ENCODE data around the gene OR5K2.

The OR5K2 gene

DNA sequence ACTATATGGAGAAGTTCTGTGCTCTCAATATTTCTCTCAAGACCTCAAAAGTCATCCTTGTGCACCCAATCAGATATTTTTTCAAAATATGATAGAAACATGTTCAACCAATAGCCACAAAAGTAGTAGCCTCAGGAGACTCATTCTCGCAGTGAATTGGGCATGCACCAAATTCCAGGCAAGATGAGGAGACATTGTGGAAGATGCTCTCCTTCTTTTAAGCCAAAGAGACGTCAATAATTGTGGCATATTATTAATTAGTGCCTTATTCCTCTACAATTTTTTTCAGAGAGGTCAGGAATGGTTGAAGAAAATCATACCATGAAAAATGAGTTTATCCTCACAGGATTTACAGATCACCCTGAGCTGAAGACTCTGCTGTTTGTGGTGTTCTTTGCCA lies at the start of gene OR5K2:
TSS of gene OR5K2 (plus strand) at position 301 of the 400 bp plus-strand sequence. CDS start at position 301, 0 bp downstream.
- no peak for DNase-seq

DNA sequence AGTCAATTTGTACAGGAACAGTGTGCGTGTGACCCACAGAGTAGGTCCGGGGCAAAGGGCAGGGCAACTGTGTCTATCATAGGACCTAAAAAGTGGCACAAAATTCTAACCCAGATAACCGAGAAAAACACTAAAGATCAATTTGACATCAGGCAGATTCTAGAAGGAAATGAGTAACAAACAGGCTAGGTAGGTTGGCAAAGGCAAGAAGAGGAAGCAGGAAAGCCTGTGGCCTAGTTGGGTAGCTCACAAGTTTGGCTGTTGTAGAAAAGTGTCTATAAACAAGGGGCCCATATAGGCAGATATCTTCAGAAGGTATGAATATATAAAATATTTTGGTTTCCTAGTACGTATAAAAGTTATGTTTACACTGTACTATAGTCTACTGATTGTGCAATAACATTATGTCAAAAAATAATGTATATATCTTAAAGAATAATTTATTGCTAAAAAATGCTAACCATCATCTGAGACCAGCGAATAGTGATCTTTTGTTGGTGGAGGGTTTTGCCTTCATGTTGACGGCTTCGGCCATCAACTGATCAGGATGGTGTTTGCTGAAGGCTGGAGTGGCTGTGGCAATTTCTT lies 47.8 kb upstream of the OR5K2 start:
- DNase-seq = no peak

GRCh38 chr3:98450372-98450771 lies 47.1 kb upstream of the OR5K2 start:
- DNase-seq = no peak

GRCh38 chr3:98453827-98454226 lies 43.7 kb upstream of the OR5K2 start:
- no peak for DNase-seq

- no peak for DNase-seq
Observed at GRCh38 chr3:98454929-98455328, 42.6 kb upstream of the OR5K2 start.

DNA sequence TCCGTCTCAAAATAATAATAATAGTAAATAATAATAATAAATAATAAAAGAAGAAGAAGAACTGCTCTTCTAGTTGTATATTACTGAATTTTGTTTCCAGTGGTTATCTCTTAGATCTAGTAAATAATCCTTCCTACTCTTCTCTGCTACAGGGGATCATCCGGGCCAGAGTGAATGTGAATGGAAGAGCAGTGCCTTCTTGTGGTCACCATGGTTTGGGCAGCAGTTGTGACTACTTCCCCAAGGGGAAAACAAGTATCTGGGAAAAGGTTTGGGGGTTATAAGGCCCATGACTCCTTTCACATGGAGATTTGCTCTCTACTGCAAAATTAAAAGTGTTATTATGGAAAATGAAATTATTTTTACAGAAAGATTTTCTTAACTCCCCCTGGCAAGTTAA lies 39.9 kb upstream of the OR5K2 start:
- DNase-seq = no peak

DNA sequence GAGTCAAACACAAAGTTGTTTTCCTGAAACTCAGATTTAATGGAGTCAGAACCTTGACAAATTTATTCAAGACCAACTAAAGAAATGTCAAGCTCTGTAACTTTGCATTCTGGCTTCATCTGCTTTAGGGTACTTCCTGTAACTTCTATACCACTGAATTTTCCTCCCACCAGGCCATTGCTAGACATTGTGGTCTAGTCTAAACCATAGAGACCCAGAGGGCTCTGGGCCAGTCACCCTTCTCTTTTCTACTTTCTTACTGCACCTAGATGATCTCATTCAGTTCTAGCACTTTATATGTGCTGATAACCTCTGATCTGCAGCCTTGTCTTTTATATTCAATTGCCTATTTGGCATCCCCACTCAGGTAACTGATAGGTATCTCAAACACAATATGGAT lies 37.3 kb upstream of the OR5K2 start:
- no peak for DNase-seq

DNA sequence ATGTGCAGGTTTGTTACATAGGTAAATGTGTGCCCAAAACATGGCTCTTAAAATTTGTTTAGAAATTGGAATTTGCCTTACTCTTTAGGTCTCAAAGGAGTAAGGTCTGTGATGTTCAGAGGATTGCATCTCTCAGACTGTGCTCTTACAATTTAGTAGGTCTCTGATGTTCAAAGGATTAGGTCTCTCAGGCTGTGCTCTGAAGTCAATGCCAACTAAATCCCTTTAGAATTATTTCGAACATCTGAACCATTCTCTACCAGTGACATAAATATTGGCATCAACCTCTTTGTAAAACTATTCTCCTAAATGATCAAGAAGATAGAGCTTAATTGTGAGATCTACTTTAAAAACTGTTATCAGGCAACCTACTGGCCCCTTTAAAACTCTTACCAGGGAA lies 34.6 kb upstream of the OR5K2 start, which contains the start of gene OR5K1:
TSS of gene OR5K1 (plus strand) at position 301 of the 400 bp plus-strand sequence. CDS start 6,376 bp downstream, outside the sequence.
- DNase-seq = no peak

GRCh38 chr3:98482717-98483482 lies 14.6 kb upstream of the OR5K2 start:
- no peak for DNase-seq

DNA sequence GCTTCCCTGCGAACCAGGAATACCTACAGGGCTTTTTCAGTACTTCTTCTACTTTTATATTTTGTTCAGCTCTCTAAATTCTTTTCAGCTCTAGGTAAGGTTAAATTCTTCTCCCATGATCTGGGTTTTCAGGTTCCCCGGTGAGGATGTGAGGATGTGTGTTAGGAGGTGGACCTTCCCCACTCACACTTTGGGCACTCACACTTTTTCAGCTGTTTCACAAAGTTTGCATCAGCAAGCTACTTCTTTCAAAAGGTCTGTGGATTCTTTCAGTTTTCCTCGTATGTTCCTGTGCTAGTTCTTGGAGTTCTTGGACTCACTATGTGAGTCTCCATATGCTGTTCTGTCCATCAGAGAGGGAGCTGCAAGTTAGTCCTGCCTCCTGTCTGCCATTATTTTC lies 13.9 kb upstream of the OR5K2 start:
- no peak for DNase-seq

DNA sequence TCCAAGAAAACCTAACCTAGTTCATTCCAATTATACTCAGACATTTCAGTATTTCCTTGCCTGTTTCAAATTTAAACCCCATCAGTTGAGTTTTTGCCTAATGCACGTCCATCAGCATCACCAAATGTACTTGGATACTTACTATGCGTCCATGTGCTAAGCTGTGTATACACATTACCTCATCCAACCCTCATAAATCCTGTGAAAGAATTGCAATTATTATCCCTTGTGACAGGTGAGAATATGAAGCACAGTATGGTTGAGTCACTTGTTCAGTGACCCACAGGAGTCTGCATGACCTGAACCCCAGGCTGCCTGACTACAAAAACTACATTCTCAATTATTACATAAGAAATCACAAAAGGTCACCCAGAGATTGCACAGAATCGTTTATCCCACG lies 2.5 kb downstream of the OR5K2 start:
- no peak for DNase-seq

- no peak for DNase-seq
Observed at GRCh38 chr3:98501270-98501669, 3.8 kb downstream of the OR5K2 start.

DNA sequence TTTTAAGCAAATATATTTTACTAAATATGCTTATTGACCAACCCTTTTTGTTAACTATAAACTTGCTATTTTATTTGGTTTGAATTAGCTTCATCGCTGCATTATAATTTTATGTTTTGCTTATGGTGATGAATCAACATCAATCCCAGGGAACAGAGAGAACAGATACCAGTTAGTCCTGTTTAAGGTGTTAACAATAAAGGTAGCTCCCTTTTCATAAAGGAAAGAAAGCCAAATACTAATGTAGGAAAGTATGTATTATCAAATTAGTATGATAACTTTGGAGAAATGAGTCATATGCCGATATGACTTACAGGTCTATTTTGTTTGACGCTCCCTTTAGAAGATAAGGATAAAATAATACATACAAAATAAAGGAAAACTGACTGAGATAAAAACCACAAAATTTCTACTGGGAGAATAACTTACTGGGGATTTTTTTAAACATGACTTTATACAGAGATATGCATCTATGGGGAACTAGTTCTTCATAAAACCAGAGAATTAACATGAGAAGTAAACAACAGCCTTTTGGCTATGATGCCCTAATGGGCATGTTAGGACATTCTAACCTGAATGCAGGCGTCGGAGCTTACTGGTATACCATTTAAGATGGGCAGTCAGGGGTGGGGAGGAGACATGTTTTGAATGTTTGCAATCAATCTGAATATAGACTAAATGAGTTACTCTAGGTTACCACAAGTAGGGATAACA lies 4.5 kb downstream of the OR5K2 start:
- DNase-seq = no peak

- no peak for DNase-seq
Observed at GRCh38 chr3:98504539-98504938, 7.1 kb downstream of the OR5K2 start.

- no peak for DNase-seq
Observed at GRCh38 chr3:98508582-98508981, 11.1 kb downstream of the OR5K2 start.

DNA sequence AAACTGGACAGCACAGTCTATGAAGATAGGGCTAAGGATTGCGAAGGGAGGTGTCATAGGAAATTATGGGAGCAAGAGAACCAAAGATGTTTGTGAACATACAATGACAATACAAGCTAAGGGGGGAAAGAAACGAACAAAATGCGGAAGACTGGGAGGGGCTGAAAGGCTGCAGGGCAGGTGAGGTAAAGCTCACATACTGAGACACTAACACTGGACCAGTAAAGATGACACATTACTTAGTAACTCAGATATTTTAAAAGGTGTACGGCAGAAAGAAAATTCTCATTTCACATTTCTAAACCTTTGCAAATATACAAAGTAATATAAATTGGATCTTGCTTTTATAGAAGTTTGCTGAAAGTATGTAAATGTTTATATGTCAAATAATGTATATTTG lies 15.1 kb downstream of the OR5K2 start:
- no peak for DNase-seq

- no peak for DNase-seq
Observed at GRCh38 chr3:98513091-98513511, 15.6 kb downstream of the OR5K2 start.

DNA sequence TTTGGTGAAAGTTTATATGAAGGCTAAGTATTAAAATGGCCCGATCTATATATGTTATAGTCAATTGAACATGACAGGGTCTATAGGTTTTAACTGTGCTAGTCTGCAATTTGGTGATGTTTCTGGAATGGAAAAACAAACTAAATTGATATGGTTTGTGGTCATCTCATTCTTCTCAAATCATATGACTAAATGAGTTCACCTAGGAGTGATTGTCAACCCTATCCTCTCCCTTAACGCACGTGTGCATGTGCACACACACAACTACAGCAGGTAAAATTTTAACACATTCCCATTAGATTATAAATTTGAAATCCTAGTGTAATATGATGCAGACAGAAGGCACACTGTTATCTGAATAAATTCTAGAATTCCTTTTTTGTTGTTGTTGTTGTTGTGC lies 16.3 kb downstream of the OR5K2 start:
- no peak for DNase-seq

DNA sequence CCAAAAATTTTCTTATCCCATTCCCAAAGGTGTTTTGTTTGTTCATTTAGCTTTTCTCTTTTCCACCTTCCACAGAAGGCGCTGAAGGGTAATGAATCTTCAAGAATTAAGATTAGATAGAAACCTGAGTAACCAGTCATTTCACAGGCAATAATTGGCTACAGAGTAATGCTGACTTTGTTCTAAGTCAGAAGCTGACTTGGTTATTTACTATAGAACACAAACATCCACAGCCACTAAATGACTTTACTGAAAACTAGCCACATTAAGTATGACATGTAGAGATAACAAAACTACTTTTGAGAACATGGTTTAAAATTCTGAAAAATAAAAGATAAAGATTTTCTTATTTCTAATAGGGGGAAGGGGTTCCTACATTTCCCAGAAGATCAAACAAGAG lies 17.5 kb downstream of the OR5K2 start:
- no peak for DNase-seq

DNA sequence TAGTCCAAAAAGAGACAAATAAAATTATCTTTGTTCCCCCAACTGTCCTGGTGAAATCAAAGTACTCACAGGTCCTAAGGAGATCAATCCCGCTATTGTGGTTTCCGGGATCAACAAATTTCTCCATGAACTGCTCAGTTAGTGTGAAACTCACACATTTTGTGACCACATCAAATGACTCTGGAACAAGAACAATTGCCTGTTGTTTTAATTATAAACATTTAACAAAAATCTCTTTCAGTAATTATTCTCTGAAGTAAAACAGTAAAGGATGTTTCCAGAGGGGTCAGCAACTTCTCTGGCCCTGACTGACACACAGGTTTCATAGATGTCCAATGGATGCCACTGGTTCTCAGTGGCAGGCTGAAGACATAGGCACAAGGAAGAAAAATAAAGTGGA lies 21.3 kb downstream of the OR5K2 start:
- no peak for DNase-seq

DNA sequence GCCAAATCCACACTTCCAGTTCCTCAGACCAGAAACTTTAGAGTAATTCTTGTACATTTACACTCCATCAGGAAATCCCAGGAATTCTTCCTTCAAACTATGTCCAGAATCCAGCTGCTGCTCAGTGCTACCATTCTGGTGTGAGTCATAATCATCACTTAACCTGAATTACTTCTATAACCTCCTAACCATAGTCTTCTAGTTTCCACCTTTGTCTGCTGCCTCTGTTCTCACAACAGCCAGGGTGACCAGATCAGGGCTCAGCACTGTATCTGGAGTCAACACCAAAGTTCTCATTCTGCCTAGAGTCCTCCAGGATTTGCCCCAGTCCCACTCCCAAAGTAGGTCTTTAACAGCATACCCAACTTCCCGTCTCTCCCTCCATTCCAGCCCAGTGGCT lies 21.9 kb downstream of the OR5K2 start:
- no peak for DNase-seq

GRCh38 chr3:98521897-98522543 lies 24.5 kb downstream of the OR5K2 start:
- no peak for DNase-seq

DNA sequence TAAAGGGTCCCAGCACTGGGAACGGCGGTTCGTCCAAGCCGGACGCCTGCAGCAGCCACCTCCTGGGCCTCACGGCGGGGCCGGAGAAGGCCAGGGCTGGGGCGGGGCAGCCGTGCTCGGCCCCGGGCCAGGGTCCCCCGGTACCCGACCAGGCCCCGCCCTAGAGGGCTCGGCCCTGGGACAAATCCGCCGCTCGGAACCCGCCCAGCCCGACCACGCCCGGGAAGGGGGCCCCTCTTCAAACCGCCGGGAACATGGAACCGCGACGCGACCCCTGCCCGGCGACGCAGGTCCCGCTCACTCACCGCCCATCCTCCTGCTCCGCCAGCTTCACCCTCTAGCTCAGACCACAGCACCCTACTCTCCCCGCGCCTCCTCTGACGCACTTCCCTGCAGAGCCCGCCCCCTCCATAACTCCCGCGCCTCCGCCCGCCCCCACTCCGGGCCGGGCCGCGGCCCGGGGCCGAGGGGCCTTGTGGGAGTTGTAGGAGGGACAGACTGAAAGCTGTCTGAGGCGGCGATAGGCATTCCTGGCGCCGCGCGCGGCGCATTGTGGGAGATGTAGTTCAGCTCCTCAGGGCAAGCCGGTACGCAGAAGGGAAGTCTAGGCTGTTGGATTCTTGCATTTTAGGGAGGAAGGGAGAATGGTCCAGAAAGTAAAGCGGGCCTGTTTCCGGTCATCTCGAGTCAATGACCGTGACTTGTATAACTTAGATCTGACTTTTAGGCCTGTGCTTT lies 25.2 kb downstream of the OR5K2 start, which contains the start of gene CLDND1:
TSS of gene CLDND1 (minus strand) at position 359 of the 738 bp plus-strand sequence. CDS start 1,478 bp downstream, outside the sequence.
- peak; percentile 92 for DNase-seq
